ENCODE measurements around the gene ITGAL. TPM values are rescaled to one million over a fixed set of nuclear protein-coding genes. Genes with fewer than 3 reads are reported as not detected.

ITGAL gene
- total RNA-seq, 4 donors from 2014 or later, result 1.8 to 33.7 (median 6.7) TPM

- Histone ChIP-seq H3K36me3 (peaks cover 0 to under 1% (median 0%) of the 10 kb centered on the region in 4 donors), H3K27ac (peak within 1 kb of the TSS; percentile 97 to 99 (median 99)), H3K4me3 (peak within 1 kb of the TSS; percentile 75 to 93 (median 84)), H3K9me3 (no peaks in the 10 kb centered on the region), H3K4me1 (peaks cover 14 to 46% (median 22%) of the 10 kb centered on the region in 4 donors), H3K27me3 (no peaks in the 10 kb centered on the region)
- intact Hi-C loops (cut with DNase I; ENCODE audit: low total_unique reads) (loop anchor here (10.0 kb wide), 1 partner anchor 81 kb away; the partner anchor contains the start of gene SEPHS2), in situ Hi-C loops (cut with MboI; ENCODE audit: low pct_ligation_motif_present in 1 of 4, low pct_unique_long_range_greater_than_20kb in 1 of 4, low sequenced_read_pairs in 3 of 4) (loop anchor here in 2 of 4 donors (10.0 kb wide), 2 partner anchors 81 to 91 kb away; partner anchors contain the start of genes DCTPP1 (in 1 of the 2) and SEPHS2 (in 1 of the 2))
- peak; percentile 46 for DNase-seq
- TF ChIP-seq EP300 (IDR thresholded peaks at IDR 0.05; ENCODE audit: low read depth), result no peak
- TF ChIP-seq, protein P1, sequence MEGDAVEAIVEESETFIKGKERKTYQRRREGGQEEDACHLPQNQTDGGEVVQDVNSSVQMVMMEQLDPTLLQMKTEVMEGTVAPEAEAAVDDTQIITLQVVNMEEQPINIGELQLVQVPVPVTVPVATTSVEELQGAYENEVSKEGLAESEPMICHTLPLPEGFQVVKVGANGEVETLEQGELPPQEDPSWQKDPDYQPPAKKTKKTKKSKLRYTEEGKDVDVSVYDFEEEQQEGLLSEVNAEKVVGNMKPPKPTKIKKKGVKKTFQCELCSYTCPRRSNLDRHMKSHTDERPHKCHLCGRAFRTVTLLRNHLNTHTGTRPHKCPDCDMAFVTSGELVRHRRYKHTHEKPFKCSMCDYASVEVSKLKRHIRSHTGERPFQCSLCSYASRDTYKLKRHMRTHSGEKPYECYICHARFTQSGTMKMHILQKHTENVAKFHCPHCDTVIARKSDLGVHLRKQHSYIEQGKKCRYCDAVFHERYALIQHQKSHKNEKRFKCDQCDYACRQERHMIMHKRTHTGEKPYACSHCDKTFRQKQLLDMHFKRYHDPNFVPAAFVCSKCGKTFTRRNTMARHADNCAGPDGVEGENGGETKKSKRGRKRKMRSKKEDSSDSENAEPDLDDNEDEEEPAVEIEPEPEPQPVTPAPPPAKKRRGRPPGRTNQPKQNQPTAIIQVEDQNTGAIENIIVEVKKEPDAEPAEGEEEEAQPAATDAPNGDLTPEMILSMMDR (IDR thresholded peaks at IDR 0.05), result no peak
- TF ChIP-seq POLR2A (IDR thresholded peaks at IDR 0.05), result peak; percentile 32
- WGBS, 2 donors (ENCODE audit: low coverage in 1 of 2), result 12% methylated on average over 10 of the region's 73 CpGs; no CpG with 5 or more reads in 1 of the 2 donors
These were observed 53.7 kb downstream of the ITGAL start, which contains the start of gene ZNF768 for GRCh38 chr16:30526137-30526822. ZNF768 (minus strand) TSS chr16:30526566; CDS start chr16:30526413, 153 bp downstream.

- H3K36me3 ChIP-seq, result peaks cover 0 to 8% (median under 1%) of the 10 kb centered on the region in 4 donors
- no peaks in the 10 kb centered on the region for H3K27me3 ChIP-seq
- H3K9me3 ChIP-seq, result no peaks in the 10 kb centered on the region
- H3K4me1 ChIP-seq, result peaks cover 14 to 41% (median 20%) of the 10 kb centered on the region in 4 donors
- 0% methylated on average over 51 of the region's 79 CpGs; no CpG with 5 or more reads in 1 of the 2 donors for WGBS, 2 donors (ENCODE audit: low coverage in 1 of 2)
- peak overlapping the region; percentile 75 to 93 (median 84) for H3K4me3 ChIP-seq
- H3K27ac ChIP-seq, result peak overlapping the region; percentile 97 to 99 (median 99)
- TF ChIP-seq POLR2AphosphoS5 (IDR thresholded peaks at IDR 0.05) (peak; percentile 43 to 87 (median 87)), EP300 (IDR thresholded peaks at IDR 0.05; ENCODE audit: low read depth) (no peak), POLR2A (IDR thresholded peaks at IDR 0.05) (peak; percentile 93)
- TF ChIP-seq, protein P1 (IDR thresholded peaks at IDR 0.05), result peak; percentile 24 to 71 (median 34)
- intact Hi-C loops (cut with DNase I; ENCODE audit: low total_unique reads) (loop anchor here (10.0 kb wide), 1 partner anchor 82 kb away; the partner anchor contains the start of gene SEPHS2), in situ Hi-C loops (cut with MboI; ENCODE audit: low pct_ligation_motif_present in 1 of 4, low pct_unique_long_range_greater_than_20kb in 1 of 4, low sequenced_read_pairs in 3 of 4) (loop anchor here in 2 of 4 donors (10.0 kb wide), 2 partner anchors 82 to 92 kb away; partner anchors contain the start of genes DCTPP1 (in 1 of the 2) and SEPHS2 (in 1 of the 2))
- peak; percentile 99 for DNase-seq
These were observed 54.5 kb downstream of the ITGAL start for GRCh38 chr16:30526823-30527634.

- DNase-seq, result peak; percentile 62
- Histone ChIP-seq H3K4me1 (peaks cover 14 to 36% (median 19%) of the 10 kb centered on the region in 4 donors), H3K27me3 (no peaks in the 10 kb centered on the region), H3K36me3 (peaks cover 0 to 12% (median 4%) of the 10 kb centered on the region in 4 donors), H3K4me3 (peak overlapping the region in 2 of 4 donors; percentile 83 to 93), H3K9me3 (no peaks in the 10 kb centered on the region), H3K27ac (peak overlapping the region; percentile 97 to 99 (median 99))
- 12 to 20% methylated on average over 6 to 14 of the region's 14 CpGs for WGBS, 2 donors (ENCODE audit: low coverage in 1 of 2)
- intact Hi-C loops (cut with DNase I; ENCODE audit: low total_unique reads), result loop anchor here (10.0 kb wide), 1 partner anchor 83 kb away; the partner anchor contains the start of gene SEPHS2
- in situ Hi-C loops (cut with MboI; ENCODE audit: low pct_ligation_motif_present in 1 of 4, low pct_unique_long_range_greater_than_20kb in 1 of 4, low sequenced_read_pairs in 3 of 4), result loop anchor here in 2 of 4 donors (10.0 kb wide), 2 partner anchors 83 to 93 kb away; partner anchors contain the start of genes DCTPP1 (in 1 of the 2) and SEPHS2 (in 1 of the 2)
- TF ChIP-seq EP300 (IDR thresholded peaks at IDR 0.05; ENCODE audit: low read depth) (no peak), POLR2A (IDR thresholded peaks at IDR 0.05) (no peak), POLR2AphosphoS5 (IDR thresholded peaks at IDR 0.05) (no peak)
- TF ChIP-seq, protein P1 (IDR thresholded peaks at IDR 0.05), result no peak
These were observed 55.2 kb downstream of the ITGAL start for GRCh38 chr16:30527635-30528178.

All from transverse colon (tissue), 4 donors.